GM12878 (cell line): ENCODE data around the gene PREP. TPM values are rescaled to one million over a fixed set of nuclear protein-coding genes. Genes with fewer than 3 reads are reported as not detected.

ENCODE experiments used
- ATAC-seq: fragments of 200-7000 bp; cut with Tn5 transposase; 3 replicates; pipeline ENCODE4 v1.9.1; 2020; ENCODE audit warnings: mild to moderate bottlenecking, moderate library complexity
- BruUV-seq: library from RNA; stranded (reverse); fragments of 400-500 nt; replicated peaks from 2 replicates; lab custom pipeline; 2021; lab: Mats Ljungman, UMichigan
- CTCF ChIA-PET: fragments of 300-600 bp; sonication (Branson Sonifier 250); formaldehyde crosslinking; extraction: SDS; loops from one replicate; lab custom pipeline; 2021; ENCODE audit warnings: inconsistent platforms; lab: Yijun Ruan, JAX
- POLR2A ChIA-PET: fragments of 350-600 bp; formaldehyde crosslinking; extraction: SDS; loops from one replicate; lab custom pipeline; 2021; ENCODE audit warnings: inconsistent platforms; lab: Charles Lee
- RAD21 ChIA-PET: fragments of 300-600 bp; sonication (Branson Sonifier 250); formaldehyde crosslinking; loops from one replicate; lab custom pipeline; 2023; ENCODE audit warnings: antibody characterized with exemption; ENCODE audit not compliant: unreplicated experiment; lab: Charles Lee
- SMC1A ChIA-PET: fragments of 300-600 bp; sonication (Branson Sonifier 250); formaldehyde crosslinking; loops from one replicate; lab custom pipeline; 2023; ENCODE audit not compliant: unreplicated experiment, uncharacterized antibody; lab: Charles Lee
- DNase-seq: peaks from one replicate; pipeline ENCODE4 v3.0.0-alpha.2; 2011; ENCODE audit warnings: low read depth, low spot score
- FAIRE-seq: peaks from 3 replicates; lab custom pipeline; 2011; peaks lifted over from hg19 to GRCh38; lab: Jason Lieb, UNC
- H2AFZ ChIP-seq: 2 replicates; pipeline ENCODE4 v1.6.0; 2011; ENCODE audit warnings: low read depth, low read length, control low read depth; ENCODE audit not compliant: control insufficient read depth
- H3K27ac ChIP-seq: 2 replicates; pipeline ENCODE4 v1.5.1; 2011; ENCODE audit warnings: control low read depth; ENCODE audit not compliant: control insufficient read depth, insufficient read depth
- H3K27me3 ChIP-seq, 2 experiments: replicated peaks in 1 of 2; 2 replicates each; pipeline versions ENCODE4 v1.6.0 to v1.6.1; 2011; ENCODE audit warnings: low read length in 1 of 2; ENCODE audit not compliant: control insufficient read depth in 2 of 2, insufficient read depth in 2 of 2
- H3K36me3 ChIP-seq, 2 experiments: 2 replicates each; pipeline ENCODE4 v1.5.1; 2011; ENCODE audit warnings: low read length in 1 of 2; ENCODE audit not compliant: control insufficient read depth in 2 of 2, insufficient read depth in 2 of 2
- H3K4me1 ChIP-seq: 2 replicates; pipeline ENCODE4 v1.6.1; 2011; ENCODE audit warnings: mild to moderate bottlenecking, low read length, moderate library complexity, mixed read lengths; ENCODE audit not compliant: control insufficient read depth, insufficient read depth
- H3K4me2 ChIP-seq: 2 replicates; pipeline ENCODE4 v1.6.0; 2011; ENCODE audit warnings: control low read depth; ENCODE audit not compliant: control insufficient read depth, insufficient read depth
- H3K4me3 ChIP-seq: fragments of 200-600 bp; sonication (generic); 2 replicates; pipeline ENCODE4 v1.5.1; 2016
- H3K79me2 ChIP-seq: 2 replicates; pipeline ENCODE4 v1.6.0; 2011; ENCODE audit warnings: low read length; ENCODE audit not compliant: control insufficient read depth, insufficient read depth
- H3K9ac ChIP-seq: 2 replicates; pipeline ENCODE4 v1.8.0; 2011; ENCODE audit warnings: low read length, control low read depth, mixed read lengths; ENCODE audit not compliant: control insufficient read depth, insufficient read depth
- H3K9me3 ChIP-seq: replicated peaks from 3 replicates; pipeline ENCODE4 v1.5.1; 2011; ENCODE audit warnings: mild to moderate bottlenecking, low read length; ENCODE audit not compliant: control insufficient read depth, insufficient read depth
- H4K20me1 ChIP-seq: 2 replicates; pipeline ENCODE4 v1.6.0; 2011; ENCODE audit not compliant: control insufficient read depth, insufficient read depth
- HDAC2 ChIP-seq: fragments of 200-600 bp; sonication (generic); IDR thresholded peaks from 2 replicates; pipeline ENCODE4 v1.6.1; 2017
- NR2F1 ChIP-seq: fragments of 450-650 bp; conservative IDR thresholded peaks from 2 replicates; pipeline ENCODE4 v1.6.1; 2017; ENCODE audit warnings: mild to moderate bottlenecking
- RAD51 ChIP-seq: fragments of 450-650 bp; IDR thresholded peaks from 2 replicates; pipeline ENCODE4 v1.6.1; 2016; ENCODE audit warnings: moderate library complexity, mild to moderate bottlenecking, inconsistent platforms
- RUNX3 ChIP-seq: IDR thresholded peaks from 2 replicates; pipeline ENCODE4 v1.6.1; 2012; ENCODE audit warnings: low read length, inconsistent platforms
- STAT3 ChIP-seq: IDR thresholded peaks from 2 replicates; pipeline ENCODE4 v1.6.1; 2011; ENCODE audit warnings: low read depth, low read length, improper control_type of control experiment
- TCF7 ChIP-seq: IDR thresholded peaks from 2 replicates; pipeline ENCODE4 v1.6.1; 2014; ENCODE audit warnings: antibody characterized with exemption, borderline replicate concordance
- ZBTB4 ChIP-seq: fragments of 450-650 bp; formaldehyde crosslinking; IDR thresholded peaks from 2 replicates; pipeline ENCODE4 v1.4.0; 2022; ENCODE audit warnings: mild to moderate bottlenecking, moderate library complexity
- WGBS: methylation state at CpG from one replicate; pipeline ENCODE4 v1.1.6; 2016; ENCODE audit warnings: low lambda C conversion rate; ENCODE audit not compliant: insufficient replicate concordance, insufficient coverage; ENCODE audit errors: missing lambda C conversion rate; 5-methylcytosine and 5-hydroxymethylcytosine counted together
- in situ Hi-C: fragments of 300-500 bp; cut with MboI; formaldehyde crosslinking; loops from 9 replicates; pipeline ENCODE4 v1.14.3; 2018; ENCODE audit warnings: mixed read lengths
- intact Hi-C: fragments of 100-400 bp; cut with micrococcal nuclease; formaldehyde crosslinking; loops from one replicate; pipeline ENCODE4 v1.14.2; 2022; ENCODE audit not compliant: unreplicated experiment
- polyA plus RNA-seq, 11 experiments: library from polyadenylated mRNA; depleted of rRNA in 4 of 11; unstranded in 6 of 11; stranded (reverse) in 5 of 11; fragments of >200 nt; fragmentation: Nextera tagmentation in 4 of 11; fragmentation: Illumina TruSeq in 1 of 11; extraction: Ambion mirVana in 4 of 11; extraction: Trizol in 1 of 11; gene quantifications; 1 replicate in 1 of 11; 2 replicates in 10 of 11; pipeline versions ENCODE4 v1.2.1 to v1.2.3, GENCODE V29; 2011 to 2016; ENCODE audit warnings: inconsistent platforms in 2 of 11, missing spikeins in 2 of 11, low read depth in 1 of 11
- total RNA-seq, 4 experiments: library from RNA; depleted of rRNA in 3 of 4; stranded (reverse); fragments of >200 nt in 3 of 4; fragmentation: Illumina TruSeq in 1 of 4; extraction: Trizol in 1 of 4; gene quantifications; 2 replicates each; pipeline versions ENCODE4 v1.2.1 to v1.2.3, GENCODE V29; 2013 to 2021

Gene PREP
- total and polyA plus RNA-seq, 10 of the 15 experiments (the other 5 are each of a cell fraction or from before 2014, with no cell fraction given): 6.5 to 33.6 (median 18.1) TPM

- no peak for TF ChIP-seq ZBTB4 (CRISPR knock-in tag)
Measured at GRCh38 chr6:105332576-105332975, 70.3 kb downstream of the PREP start (continued).

- Histone ChIP-seq H3K27me3 (no peaks in the 10 kb centered on the region), H3K27ac (no peak overlapping the region), H3K36me3 (peaks cover 6 to 16% of the 10 kb centered on the region in 2 experiments), H3K4me1 (no peaks in the 10 kb centered on the region), H2AFZ (no peak overlapping the region), H3K9ac (no peak overlapping the region), H3K4me2 (no peak overlapping the region), H3K4me3 (no peak overlapping the region), H3K9me3 (no peaks in the 10 kb centered on the region), H3K79me2 (no peaks in the 10 kb centered on the region), H4K20me1 (no peaks in the 10 kb centered on the region)
- intact Hi-C loops (no loop called here), in situ Hi-C loops (no loop called here)
- ChIA-PET RAD21 (no interaction called here), CTCF (interaction anchor here (0.6 kb wide), 1 partner anchor 1010 kb away, joined by 3 read pairs; no protein-coding TSS in a partner anchor), SMC1A (no interaction called here), POLR2A (no interaction called here)
- TF ChIP-seq RUNX3 (no peak), HDAC2 (no peak), RAD51 (no peak), NR2F1 (no peak), STAT3 (no peak), TCF7 (no peak)
- 86% methylated on average over 4 of the region's 4 CpGs for WGBS
- no peak for FAIRE-seq
- BruUV-seq: no TSS peak
- ATAC-seq: no peak
- no peak for DNase-seq
Measured at GRCh38 chr6:105331927-105332326, 71.0 kb downstream of the PREP start.
